ENCODE measurements around the gene CIRBP. TPM values are rescaled to one million over a fixed set of nuclear protein-coding genes. Genes with fewer than 3 reads are reported as not detected.

The CIRBP gene
- total RNA-seq, 3 donors from 2014 or later: 269 to 294 (median 285) TPM

DNA sequence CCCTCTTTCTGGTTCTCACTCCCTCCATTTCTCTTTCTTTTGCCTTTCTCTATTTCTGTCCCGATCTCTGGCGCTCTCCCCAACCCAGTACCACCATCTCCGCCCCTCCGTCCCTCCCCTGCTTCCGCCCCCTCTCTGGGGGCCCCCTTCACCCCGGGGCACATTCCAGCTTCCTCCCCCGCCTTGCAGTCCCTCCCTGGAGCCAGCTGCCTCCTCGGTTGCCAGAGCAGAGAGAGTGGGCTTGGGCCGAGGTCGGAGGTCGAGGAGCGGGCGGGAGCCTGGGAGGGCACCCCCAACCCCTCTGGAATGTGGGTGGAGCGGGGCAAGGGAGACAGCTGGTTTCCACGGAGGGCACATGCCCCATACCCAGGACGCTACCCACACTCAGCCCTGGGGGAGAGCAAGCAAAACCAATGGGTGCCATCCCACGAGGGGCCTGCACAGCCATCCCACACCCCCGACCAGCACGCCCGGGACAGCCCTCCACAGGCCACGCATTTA lies 6.5 kb upstream of the CIRBP start:
- Mint-ChIP-seq H3K4me3 (peak overlapping the region; percentile 43), H3K9me3 (no peaks in the 10 kb centered on the region), H3K4me1 (ENCODE audit: low read depth) (peaks cover 61% of the 10 kb centered on the region), H3K36me3 (ENCODE audit: insufficient read depth) (peaks cover 1% of the 10 kb centered on the region), H3K27me3 (ENCODE audit: low read depth) (no peaks in the 10 kb centered on the region)
- DNase-seq (no peak), ATAC-seq (no peak)

DNA sequence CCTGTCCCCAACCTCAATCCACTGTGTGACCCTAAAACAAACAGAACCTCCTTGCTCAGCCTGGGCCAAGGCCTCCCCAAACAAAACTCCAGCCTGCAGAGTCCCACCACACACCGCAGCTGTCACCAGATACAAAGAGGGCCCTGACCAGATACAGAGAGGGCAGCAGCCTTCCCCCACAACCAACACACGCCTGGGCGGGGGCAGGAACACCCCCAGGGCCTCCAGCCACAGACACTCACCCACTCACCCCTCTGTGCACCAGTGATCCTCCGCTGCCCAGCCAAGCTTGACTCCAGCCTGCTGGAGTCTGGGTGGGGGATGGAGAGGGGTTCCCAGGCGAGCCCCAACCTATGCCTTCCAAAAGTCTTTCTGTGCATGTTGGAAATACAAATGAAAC lies 5.9 kb upstream of the CIRBP start:
- H3K36me3 Mint-ChIP-seq (ENCODE audit: insufficient read depth): no peaks in the 10 kb centered on the region
- DNase-seq: no peak
- peaks cover 61% of the 10 kb centered on the region for H3K4me1 Mint-ChIP-seq (ENCODE audit: low read depth)
- no peaks in the 10 kb centered on the region for H3K27me3 Mint-ChIP-seq (ENCODE audit: low read depth)
- ATAC-seq: no peak
- no peaks in the 10 kb centered on the region for H3K9me3 Mint-ChIP-seq
- H3K4me3 Mint-ChIP-seq: peak overlapping the region; percentile 66

DNA sequence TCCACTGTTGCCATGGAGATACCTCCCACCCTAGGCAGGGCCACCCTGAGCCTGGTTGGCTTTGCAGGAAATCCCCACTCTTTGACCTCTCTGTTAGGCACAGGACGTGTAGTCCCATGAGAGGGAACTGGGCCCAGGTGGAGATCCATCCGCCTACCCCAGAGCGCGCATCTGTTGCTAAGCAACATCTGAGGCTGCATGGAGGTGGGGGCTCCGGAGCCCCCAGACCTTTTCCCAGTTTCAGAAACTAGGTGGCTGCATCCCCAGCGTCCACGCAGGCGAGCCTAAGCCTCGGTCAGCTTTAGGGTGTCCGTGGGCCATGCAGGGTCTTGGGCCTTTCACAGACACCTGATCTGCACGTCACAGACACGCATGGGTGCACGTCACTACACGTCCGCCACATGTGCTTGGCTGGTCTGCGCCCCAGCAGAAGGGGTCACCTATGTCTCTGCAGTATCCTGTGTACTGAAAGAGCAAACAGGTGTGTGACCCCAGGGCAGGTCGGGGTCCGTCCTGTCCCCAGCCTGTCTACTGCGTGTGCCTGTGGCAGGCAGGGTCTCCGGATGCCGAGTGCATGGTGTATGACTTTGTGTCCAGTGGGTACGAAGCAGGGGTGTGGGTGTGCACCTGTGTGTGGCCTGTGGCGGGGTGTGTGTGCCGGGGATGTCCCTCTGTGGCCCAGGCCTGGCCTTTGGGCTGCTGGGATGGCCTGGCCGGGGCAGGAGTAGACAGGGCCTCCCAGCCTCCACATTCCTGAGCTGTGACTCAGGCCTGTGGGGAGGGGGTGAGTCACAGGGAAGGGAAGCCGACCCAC lies 4.1 kb upstream of the CIRBP start:
- ATAC-seq (no peak), DNase-seq (no peak)
- H3K4me1 Mint-ChIP-seq (ENCODE audit: low read depth): peaks cover 52% of the 10 kb centered on the region
- H3K9me3 Mint-ChIP-seq: no peaks in the 10 kb centered on the region
- H3K36me3 Mint-ChIP-seq (ENCODE audit: insufficient read depth): peaks cover under 1% of the 10 kb centered on the region
- no peaks in the 10 kb centered on the region for H3K27me3 Mint-ChIP-seq (ENCODE audit: low read depth)
- peak overlapping the region; percentile 26 for H3K4me3 Mint-ChIP-seq

DNA sequence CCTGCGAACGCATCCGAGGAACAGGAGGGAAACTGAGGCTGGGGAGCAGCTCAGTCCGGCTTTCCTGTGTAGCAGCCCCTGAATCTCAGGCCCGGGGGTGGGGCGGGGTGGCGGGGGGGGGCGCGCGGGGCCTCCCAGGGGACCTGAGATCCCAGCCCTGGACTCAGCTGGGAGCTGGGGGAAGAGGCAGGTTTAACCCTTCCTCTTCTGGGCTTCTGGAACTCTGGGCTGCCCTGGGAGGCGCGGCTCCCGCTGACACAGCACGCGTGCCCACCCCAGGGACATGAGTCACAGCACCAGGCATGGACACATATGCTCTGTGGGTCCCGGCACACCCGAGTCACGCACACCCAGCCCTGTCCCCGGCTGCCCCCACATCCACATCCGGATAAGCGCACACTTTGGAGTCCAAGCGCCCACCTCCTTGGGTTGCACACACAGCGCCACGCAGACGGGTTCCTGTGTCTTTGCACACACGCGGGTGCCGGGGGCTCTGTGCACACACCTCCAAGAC lies 3.5 kb upstream of the CIRBP start:
- ATAC-seq: no peak

DNA sequence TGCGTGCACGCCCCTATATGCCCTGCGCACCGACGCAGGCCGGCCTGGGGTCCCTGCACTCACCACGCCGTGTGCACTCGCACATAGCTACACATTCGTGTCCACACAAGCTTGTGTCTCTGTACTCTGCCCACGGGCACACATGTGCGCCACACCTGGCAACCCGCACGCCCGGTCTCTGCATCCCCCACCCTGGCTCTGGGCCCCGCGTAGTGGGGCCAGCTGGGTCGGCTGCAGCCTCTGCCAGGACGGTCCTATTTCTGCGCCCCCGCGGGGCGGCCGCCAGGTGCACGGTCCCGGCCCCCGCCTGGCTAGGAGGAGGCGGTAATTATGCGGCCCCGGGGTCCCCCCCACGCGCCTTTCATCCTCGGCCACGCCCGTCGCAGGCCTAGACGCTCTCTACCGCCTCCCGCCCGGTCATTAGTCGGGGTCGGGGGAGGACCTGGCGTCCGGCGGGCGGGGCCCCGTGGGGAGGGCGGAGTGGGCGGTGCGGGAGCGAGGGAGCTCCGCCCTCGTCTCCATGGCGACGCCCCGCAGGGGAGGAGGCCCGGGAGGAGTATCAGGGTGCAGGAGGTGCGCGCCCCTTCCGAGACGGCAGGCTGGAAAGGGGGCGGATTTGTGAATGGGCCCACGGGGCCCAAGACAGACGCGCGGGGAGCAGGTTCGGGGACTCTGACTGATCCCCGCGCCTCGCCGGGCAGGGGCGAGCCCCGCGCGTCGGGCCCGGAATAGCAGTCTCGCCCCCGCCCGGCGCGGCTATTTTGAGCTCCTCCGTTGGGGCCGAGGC lies 2.8 kb upstream of the CIRBP start:
- Mint-ChIP-seq H3K36me3 (ENCODE audit: insufficient read depth) (peaks cover 11% of the 10 kb centered on the region), H3K4me1 (ENCODE audit: low read depth) (peaks cover 63% of the 10 kb centered on the region), H3K27me3 (ENCODE audit: low read depth) (no peaks in the 10 kb centered on the region), H3K4me3 (peak overlapping the region; percentile 27), H3K9me3 (no peaks in the 10 kb centered on the region)
- ATAC-seq: peak; percentile 15 to 18
- peak; percentile 76 for DNase-seq

More for the DNA sequence above, 3.5 kb upstream of the CIRBP start:
- Mint-ChIP-seq H3K9me3 (no peaks in the 10 kb centered on the region), H3K4me1 (ENCODE audit: low read depth) (peaks cover 58% of the 10 kb centered on the region), H3K36me3 (ENCODE audit: insufficient read depth) (peaks cover 4% of the 10 kb centered on the region), H3K4me3 (peak overlapping the region; percentile 27), H3K27me3 (ENCODE audit: low read depth) (no peaks in the 10 kb centered on the region)
- DNase-seq: no peak

DNA sequence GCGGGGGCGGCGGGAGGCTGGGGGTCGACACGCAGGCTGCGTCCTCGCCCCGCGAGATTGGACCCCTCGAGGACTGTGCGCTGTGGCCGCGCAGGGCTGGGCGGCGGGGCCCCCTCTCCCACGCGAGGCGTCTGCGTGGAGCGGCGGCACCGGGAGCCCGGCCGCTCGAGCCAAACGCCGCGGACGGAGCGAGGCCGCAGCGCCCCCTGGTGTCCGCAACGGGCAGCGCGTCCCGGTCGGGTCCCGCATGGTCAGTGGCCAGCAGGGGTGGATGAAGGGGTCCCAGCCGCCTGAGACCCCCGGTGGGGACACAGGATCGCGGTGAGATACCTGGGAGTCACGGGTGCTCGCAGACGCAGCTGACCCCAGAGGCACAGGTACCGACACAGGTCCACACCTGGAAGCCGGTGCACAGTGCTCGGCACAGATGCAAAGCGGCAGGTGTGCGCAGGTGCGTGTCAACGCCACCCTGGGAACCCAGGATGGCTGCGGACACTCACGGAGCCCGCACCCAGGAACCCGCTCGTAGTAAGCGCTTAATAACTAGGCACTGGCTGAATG lies 2.1 kb upstream of the CIRBP start:
- Mint-ChIP-seq H3K36me3 (ENCODE audit: insufficient read depth) (peaks cover 17% of the 10 kb centered on the region), H3K4me3 (peak overlapping the region; percentile 64), H3K4me1 (ENCODE audit: low read depth) (peaks cover 63% of the 10 kb centered on the region), H3K27me3 (ENCODE audit: low read depth) (no peaks in the 10 kb centered on the region), H3K9me3 (no peaks in the 10 kb centered on the region)
- DNase-seq (peak; percentile 67), ATAC-seq (peak in 1 of 2 donors; percentile 3)

DNA sequence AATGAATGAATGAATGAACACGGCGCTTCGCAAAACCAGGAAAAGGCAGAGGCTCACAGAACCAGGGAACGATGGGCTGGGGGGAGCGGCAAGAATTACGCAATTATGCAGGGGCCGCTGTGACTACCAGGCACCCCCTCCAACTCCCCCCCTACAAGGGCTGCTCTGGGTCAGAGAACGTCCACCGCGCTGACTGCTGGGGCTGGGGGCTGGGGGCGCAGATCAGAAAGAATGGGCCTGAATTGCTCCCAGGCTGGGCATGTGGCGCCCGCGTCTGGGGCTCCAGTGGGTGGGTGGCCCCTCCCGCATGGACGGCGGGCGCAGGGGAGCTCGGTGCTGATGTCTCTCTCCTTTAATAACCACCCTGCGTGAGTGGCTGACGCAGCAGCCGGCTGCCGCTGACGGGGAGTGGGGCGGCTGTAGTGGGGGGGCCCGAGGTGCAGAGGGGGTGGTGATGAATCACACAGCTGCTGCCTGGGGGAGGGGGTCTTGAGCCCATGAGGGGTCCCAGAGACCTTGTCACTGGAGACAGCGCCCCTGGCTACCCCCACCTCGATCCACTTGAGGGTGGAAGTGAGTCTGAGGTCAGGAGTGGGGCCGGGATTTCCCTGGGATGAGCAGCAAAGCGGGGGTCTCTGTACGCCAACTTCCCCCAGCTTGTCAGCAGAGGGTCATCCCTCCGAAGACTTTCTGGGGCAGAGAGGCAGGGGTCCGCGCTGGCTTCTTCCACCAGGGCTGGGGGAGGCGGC lies 1.5 kb upstream of the CIRBP start:
- Mint-ChIP-seq H3K27me3 (ENCODE audit: low read depth) (no peaks in the 10 kb centered on the region), H3K9me3 (no peaks in the 10 kb centered on the region), H3K4me1 (ENCODE audit: low read depth) (peaks cover 65% of the 10 kb centered on the region), H3K4me3 (peak overlapping the region; percentile 64), H3K36me3 (ENCODE audit: insufficient read depth) (peaks cover 23% of the 10 kb centered on the region)
- ATAC-seq (no peak), DNase-seq (no peak)

DNA sequence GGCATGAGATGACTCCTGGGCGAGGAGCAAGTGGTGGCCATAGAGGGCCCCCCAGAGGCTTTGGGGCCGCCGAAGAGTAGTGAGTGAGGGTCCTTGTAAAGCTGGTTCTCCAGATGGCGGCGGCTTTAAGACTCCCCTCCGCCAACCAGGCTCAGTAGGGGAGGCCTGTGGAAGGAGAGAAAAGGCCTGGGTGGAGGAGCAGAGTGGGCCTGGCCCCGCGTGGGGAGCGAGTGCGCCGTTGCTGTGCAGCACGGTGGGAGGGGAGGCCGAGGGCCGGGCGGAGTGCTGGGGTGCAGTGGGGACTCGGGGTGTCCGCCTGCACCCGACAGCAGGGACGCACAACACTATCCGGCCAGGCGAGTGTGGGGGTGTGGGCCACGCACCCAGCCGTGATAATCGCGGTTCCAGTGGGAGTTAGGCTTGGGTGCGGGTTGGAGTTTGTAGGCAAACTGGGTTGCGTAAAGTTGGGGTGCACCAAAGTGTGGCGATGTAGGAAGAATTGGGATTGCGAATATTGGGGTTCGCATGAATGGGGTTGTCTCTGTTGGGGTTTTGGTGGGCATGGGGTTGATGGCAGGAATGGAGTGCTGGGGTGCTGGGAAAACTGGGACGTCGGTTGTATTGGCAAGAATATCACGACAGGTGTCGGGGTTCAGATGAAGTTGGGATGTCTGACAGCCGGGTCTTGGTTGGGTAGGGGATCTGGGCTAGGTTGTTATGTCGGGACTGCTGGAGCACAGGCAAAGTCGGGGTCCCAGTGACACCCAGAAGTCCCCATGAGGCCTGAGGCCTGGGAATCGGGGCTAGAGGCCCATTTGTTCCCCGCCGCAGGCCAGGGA lies 687 bp upstream of the CIRBP start:
- DNase-seq (no peak), ATAC-seq (no peak)
- H3K4me3 Mint-ChIP-seq: peak overlapping the region; percentile 71
- H3K27me3 Mint-ChIP-seq (ENCODE audit: low read depth): no peaks in the 10 kb centered on the region
- H3K9me3 Mint-ChIP-seq: no peaks in the 10 kb centered on the region
- H3K36me3 Mint-ChIP-seq (ENCODE audit: insufficient read depth): peaks cover 28% of the 10 kb centered on the region
- H3K4me1 Mint-ChIP-seq (ENCODE audit: low read depth): peaks cover 64% of the 10 kb centered on the region

DNA sequence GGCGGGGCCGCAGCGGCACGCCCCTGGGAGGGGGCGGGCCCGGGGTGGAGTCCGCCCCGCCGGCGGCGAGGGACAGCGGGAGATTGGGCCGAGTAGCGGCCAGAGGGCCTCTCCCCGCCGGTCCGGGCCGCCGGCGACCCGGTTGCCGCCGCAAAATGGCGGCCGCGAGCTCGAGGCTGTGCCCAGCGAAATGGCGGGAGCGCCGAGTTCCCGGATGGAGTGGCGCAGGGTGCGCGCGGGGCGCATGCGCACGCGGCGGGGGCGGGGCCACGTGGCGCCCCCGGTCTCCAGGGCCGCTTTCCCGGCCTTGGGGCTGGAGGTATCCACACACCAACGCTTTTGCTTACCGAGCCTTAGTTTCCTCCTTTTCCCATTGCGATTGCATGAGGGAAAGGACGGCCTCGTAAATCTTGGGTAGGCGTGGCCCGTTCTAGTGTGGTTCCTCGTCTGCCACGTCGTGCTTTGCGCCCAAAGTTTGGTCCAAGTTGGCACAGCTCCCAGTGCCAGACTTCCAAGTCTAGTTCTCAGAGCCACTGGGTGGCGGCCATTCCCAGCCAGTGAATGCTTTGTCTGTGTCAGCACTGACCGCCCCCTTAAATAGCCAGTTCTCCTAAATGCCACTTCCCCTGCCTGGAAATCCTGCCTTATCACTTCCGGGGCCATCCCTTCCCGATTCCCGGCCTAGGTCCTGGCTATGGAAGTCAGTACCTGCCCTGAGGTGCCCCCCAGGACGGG lies 513 bp downstream of the CIRBP start:
- H3K4me3 Mint-ChIP-seq: peak overlapping the region; percentile 92
- H3K36me3 Mint-ChIP-seq (ENCODE audit: insufficient read depth): peaks cover 35% of the 10 kb centered on the region
- ATAC-seq: peak; percentile 47 to 50
- H3K9me3 Mint-ChIP-seq: no peaks in the 10 kb centered on the region
- peaks cover 70% of the 10 kb centered on the region for H3K4me1 Mint-ChIP-seq (ENCODE audit: low read depth)
- no peaks in the 10 kb centered on the region for H3K27me3 Mint-ChIP-seq (ENCODE audit: low read depth)
- peak; percentile 84 for DNase-seq

DNA sequence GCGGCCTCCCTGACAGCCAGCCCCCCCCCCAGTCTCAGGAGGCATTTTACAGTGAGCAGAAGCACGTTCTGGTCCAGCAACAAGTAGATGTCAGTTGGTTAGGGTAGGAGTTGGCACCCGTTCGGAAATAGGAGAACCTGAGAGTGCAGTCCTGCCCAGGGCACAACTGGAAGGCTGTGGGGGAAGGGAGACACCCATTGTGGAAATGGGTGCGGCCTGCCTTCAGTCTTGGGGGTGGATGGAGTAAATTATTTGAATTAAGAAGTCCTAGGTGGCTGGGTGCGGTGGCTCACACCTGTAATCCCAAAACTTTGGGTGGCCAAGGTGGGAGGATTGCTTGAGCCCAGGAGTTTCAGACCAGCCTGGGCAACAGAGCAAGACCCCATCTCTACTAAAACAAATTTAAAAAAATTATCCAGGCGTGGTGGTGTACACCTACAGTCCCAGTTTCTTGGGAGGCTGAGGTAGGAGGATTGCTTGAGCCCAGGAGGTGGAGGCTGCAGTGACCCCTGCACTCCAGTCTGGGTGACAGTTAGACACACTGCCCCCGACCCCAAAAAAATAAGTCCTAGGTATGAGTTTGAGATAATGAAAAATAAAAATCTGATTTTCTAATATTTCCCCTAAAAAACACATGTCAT lies 1.2 kb downstream of the CIRBP start:
- Mint-ChIP-seq H3K9me3 (no peaks in the 10 kb centered on the region), H3K4me3 (peak overlapping the region; percentile 92), H3K36me3 (ENCODE audit: insufficient read depth) (peaks cover 35% of the 10 kb centered on the region), H3K4me1 (ENCODE audit: low read depth) (peaks cover 65% of the 10 kb centered on the region), H3K27me3 (ENCODE audit: low read depth) (no peaks in the 10 kb centered on the region)
- no peak for DNase-seq
- no peak for ATAC-seq

DNA sequence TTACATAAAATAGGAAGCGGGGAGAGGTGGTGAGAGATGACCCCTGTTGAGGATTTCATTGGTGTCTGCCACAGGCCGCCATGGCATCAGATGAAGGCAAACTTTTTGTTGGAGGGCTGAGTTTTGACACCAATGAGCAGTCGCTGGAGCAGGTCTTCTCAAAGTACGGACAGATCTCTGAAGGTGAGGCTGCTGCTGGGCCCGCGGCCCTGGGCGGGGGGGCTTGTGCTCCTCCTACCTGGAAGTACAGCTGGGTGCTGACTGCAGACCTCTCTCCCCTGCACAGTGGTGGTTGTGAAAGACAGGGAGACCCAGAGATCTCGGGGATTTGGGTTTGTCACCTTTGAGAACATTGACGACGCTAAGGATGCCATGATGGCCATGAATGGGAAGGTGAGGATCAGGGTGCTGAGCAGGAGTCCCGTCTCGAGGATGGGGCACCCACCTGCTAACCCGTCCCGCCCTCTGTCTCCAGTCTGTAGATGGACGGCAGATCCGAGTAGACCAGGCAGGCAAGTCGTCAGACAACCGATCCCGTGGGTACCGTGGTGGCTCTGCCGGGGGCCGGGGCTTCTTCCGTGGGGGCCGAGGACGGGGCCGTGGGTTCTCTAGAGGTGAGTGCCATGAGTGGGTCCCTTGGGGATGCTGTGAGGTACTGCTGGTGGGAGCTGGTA lies 1.9 kb downstream of the CIRBP start:
- no peaks in the 10 kb centered on the region for H3K9me3 Mint-ChIP-seq
- H3K4me3 Mint-ChIP-seq: peak overlapping the region; percentile 92
- no peaks in the 10 kb centered on the region for H3K27me3 Mint-ChIP-seq (ENCODE audit: low read depth)
- no peak for DNase-seq
- no peak for ATAC-seq
- H3K36me3 Mint-ChIP-seq (ENCODE audit: insufficient read depth): peaks cover 35% of the 10 kb centered on the region
- peaks cover 61% of the 10 kb centered on the region for H3K4me1 Mint-ChIP-seq (ENCODE audit: low read depth)

Data from activated T-cell treated with anti-CD3 and anti-CD28 coated beads, Interleukin-2, amount 50 U/mL, for 4 hours (primary cell).